IPS-NIHi11 (cell line): ENCODE results near the gene ZNF558.
"Not testable (repeated sequence)": the region's sequence is repeated elsewhere in the genome, so short reads cannot be mapped to it uniquely, and the experiment has no call there.

Experiments used
- DNase-seq: peaks from one replicate; pipeline ENCODE4 v3.0.0; 2012; ENCODE audit warnings: mixed read lengths, low spot score

Gene ZNF558

GRCh38 chr19:8794823-8795222, 37.3 kb downstream of the ZNF558 start:
- no peak for DNase-seq

DNA sequence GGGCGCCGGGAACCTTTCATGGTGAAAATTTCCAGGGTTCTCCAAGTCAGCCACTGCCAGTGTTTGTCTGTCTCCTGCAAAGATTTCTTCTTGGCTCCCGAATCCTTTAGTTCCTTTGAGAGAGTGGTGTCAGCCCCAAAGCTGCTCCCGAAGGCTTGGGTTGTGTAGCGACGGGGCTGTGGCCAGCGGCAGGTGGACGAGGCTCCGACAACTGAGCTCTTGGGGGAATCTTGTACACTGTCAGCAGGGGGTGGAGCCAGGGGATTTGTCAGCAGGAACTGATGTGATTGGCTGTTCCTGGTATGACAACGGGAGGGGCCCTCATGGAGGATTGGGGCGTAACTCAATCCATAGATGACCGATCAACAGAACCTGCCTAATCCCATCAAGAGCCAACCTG, 58.5 kb downstream of the ZNF558 start:
- DNase-seq = not testable (repeated sequence)

DNA sequence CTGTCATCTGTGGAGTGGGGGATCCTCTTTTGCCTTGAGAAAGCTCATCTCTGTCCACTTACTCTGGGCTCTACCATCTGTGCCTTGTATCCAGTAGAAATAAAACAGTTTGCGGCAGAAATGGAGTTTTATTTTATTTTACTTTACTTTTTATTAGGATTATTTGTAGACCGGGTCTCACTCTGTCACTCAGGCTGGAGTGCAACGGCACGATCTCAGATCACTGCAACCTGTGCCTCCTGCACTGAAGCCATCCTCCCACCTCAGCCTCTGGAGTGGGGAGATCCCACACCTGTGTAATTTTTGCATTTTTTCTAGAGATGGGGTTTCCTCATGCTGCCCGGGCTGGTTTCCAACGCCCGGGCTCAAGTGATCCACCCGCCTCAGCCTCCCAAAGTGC, 62.8 kb downstream of the ZNF558 start:
- DNase-seq = not testable (repeated sequence)

GRCh38 chr19:8767257-8767656, 64.8 kb downstream of the ZNF558 start:
- DNase-seq = not testable (repeated sequence)
